K562 (cell line): ENCODE measurements around the gene PGS1. TPM values are rescaled to one million over a fixed set of nuclear protein-coding genes. Genes with fewer than 3 reads are reported as not detected.

Source experiments
- ARID2 ChIP-seq: fragments of 450-650 bp; IDR thresholded peaks from 2 replicates; pipeline ENCODE4 v1.6.1; 2017; ENCODE audit warnings: antibody characterized with exemption, mild to moderate bottlenecking
- CBX3 ChIP-seq, 2 experiments: IDR thresholded peaks; 1 replicate in 1 of 2; 2 replicates in 1 of 2; pipeline ENCODE4 v1.6.1; 2012; ENCODE audit warnings: inconsistent platforms in 2 of 2, low read length in 2 of 2, borderline replicate concordance in 1 of 2, control low read depth in 1 of 2
- CREB1 ChIP-seq, 2 experiments: sonication (generic) in 1 of 2; formaldehyde crosslinking in 1 of 2; IDR thresholded peaks; 2 replicates each; pipeline versions ENCODE4 v1.6.1 to v1.8.0; 2012 to 2022; ENCODE audit warnings: inconsistent platforms in 1 of 2, mild to moderate bottlenecking in 1 of 2, missing genetic modification reagents in 1 of 2, moderate library complexity in 1 of 2
- FIP1L1 ChIP-seq: fragments of 200-400 bp; formaldehyde crosslinking; IDR thresholded peaks from 2 replicates; pipeline ENCODE4 v1.6.1; 2018; ENCODE audit warnings: mild to moderate bottlenecking, low read depth, low read length; ENCODE audit not compliant: poor library complexity, severe bottlenecking
- NKRF ChIP-seq: fragments of 450-650 bp; IDR thresholded peaks from 2 replicates; pipeline ENCODE4 v1.6.1; 2016; ENCODE audit warnings: borderline replicate concordance
- RAD21 ChIP-seq, 2 experiments: fragments of 250-450 bp in 1 of 2; fragments of 450-650 bp in 1 of 2; sonication (Bioruptor Pico) in 1 of 2; formaldehyde crosslinking in 1 of 2; IDR thresholded peaks in 1 of 2; conservative IDR thresholded peaks in 1 of 2; 2 replicates each; pipeline versions ENCODE4 v1.4.0 to v1.8.0; 2020 to 2022; ENCODE audit warnings: mild to moderate bottlenecking in 2 of 2, moderate library complexity in 1 of 2
- RREB1 ChIP-seq: fragments of 250-450 bp; sonication (Bioruptor Pico); IDR thresholded peaks from 2 replicates; pipeline ENCODE4 v1.4.0; 2020
- SMARCE1 ChIP-seq: fragments of 450-650 bp; IDR thresholded peaks from 2 replicates; pipeline ENCODE4 v1.7.1; 2016; ENCODE audit warnings: mild to moderate bottlenecking
- SOX6 ChIP-seq: fragments of 450-650 bp; IDR thresholded peaks from 2 replicates; pipeline ENCODE4 v1.6.1; 2014; ENCODE audit warnings: mild to moderate bottlenecking
- XRCC4 ChIP-seq: IDR thresholded peaks from one replicate; pipeline ENCODE4 v1.6.1; 2011; ENCODE audit not compliant: insufficient read depth, insufficient read length; ENCODE audit errors: extremely low read depth
- ZNF23 ChIP-seq: fragments of 250-450 bp; sonication (Bioruptor Pico); IDR thresholded peaks from 2 replicates; pipeline ENCODE4 v1.4.0; 2020; ENCODE audit warnings: mild to moderate bottlenecking
- ZNF282 ChIP-seq: sonication (generic); formaldehyde crosslinking; IDR thresholded peaks from 2 replicates; pipeline ENCODE4 v1.8.1; 2023; ENCODE audit warnings: missing genetic modification reagents
- ZNF3 ChIP-seq: fragments of 250-450 bp; sonication (Bioruptor Pico); IDR thresholded peaks from 2 replicates; pipeline ENCODE4 v1.5.0; 2021; ENCODE audit warnings: mild to moderate bottlenecking, moderate library complexity
- ZNF408 ChIP-seq: fragments of 250-450 bp; sonication (Bioruptor Pico); IDR thresholded peaks from 2 replicates; pipeline ENCODE4 v1.4.0; 2020; ENCODE audit warnings: low read depth, mild to moderate bottlenecking, moderate library complexity
- ZNF449 ChIP-seq: fragments of 250-450 bp; sonication (Bioruptor Pico); IDR thresholded peaks from 2 replicates; pipeline ENCODE4 v1.8.0; 2022; ENCODE audit warnings: moderate library complexity, mild to moderate bottlenecking, inconsistent platforms
- ZZZ3 ChIP-seq: fragments of 450-650 bp; IDR thresholded peaks from 2 replicates; pipeline ENCODE4 v1.6.1; 2016; ENCODE audit warnings: antibody characterized with exemption, mild to moderate bottlenecking, moderate library complexity
- polyA plus RNA-seq, 8 experiments: library from polyadenylated mRNA; depleted of rRNA in 4 of 8; stranded (reverse) in 5 of 8; unstranded in 3 of 8; fragments of >200 nt; fragmentation: Nextera tagmentation in 2 of 8; fragmentation: Illumina TruSeq in 1 of 8; extraction: Ambion mirVana in 2 of 8; extraction: Trizol in 1 of 8; gene quantifications; 2 replicates each; pipeline versions ENCODE4 v1.2.1 to v1.2.3, GENCODE V29; 2011 to 2014; ENCODE audit warnings: inconsistent platforms in 1 of 8, missing spikeins in 1 of 8
- total RNA-seq, 7 experiments: library from RNA; depleted of rRNA in 6 of 7; stranded (reverse); fragments of >200 nt in 6 of 7; fragmentation: Illumina TruSeq in 2 of 7; extraction: Trizol in 2 of 7; gene quantifications; 2 replicates each; pipeline versions ENCODE4 v1.2.1 to v1.2.3, GENCODE V29; 2011 to 2021; ENCODE audit warnings: low replicate concordance in 1 of 7
- TF ChIP-seq, protein P1 (sequence below): fragments of 450-650 bp; formaldehyde crosslinking; conservative IDR thresholded peaks from 2 replicates; pipeline ENCODE4 v1.4.0; 2022; ENCODE audit warnings: mild to moderate bottlenecking, missing genetic modification characterization

The PGS1 gene
- total and polyA plus RNA-seq, 9 of the 15 experiments (the other 6 are each of a cell fraction or from before 2014, with no cell fraction given) = 1.3 to 39.4 (median 22.3) TPM

DNA sequence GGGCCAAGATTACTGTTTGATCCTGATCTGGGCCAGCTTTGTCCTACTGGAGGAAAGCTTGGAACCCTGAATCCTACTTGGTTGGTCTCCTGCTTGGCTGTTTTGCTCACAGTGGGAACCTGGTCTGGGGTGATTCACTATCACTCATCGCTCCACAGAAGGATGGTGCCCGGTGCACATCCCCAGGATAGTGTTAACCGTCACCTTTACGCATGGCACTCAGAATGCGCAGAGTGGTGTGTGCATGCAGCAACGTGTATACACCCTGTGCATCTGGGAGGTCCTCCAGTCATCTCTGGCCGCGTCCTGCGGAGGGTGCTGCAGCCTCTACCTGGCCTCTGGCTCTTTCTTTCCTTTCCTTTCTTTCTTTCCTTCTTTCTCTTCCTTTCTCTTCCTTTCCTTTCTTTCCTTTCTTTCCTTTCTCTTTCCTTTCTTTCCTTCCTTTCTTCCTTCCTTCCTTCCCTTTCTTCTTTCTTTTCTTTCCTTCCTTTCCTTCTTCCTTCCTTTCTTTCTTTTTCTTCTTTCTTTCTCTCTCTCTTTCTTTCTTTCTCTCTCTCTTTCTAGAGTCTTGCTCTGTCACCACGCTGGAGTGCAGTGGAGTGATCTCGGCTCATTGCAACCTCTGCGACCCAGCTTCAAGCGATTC is 31.7 kb upstream of the PGS1 start (continued):
- TF ChIP-seq, protein P1, sequence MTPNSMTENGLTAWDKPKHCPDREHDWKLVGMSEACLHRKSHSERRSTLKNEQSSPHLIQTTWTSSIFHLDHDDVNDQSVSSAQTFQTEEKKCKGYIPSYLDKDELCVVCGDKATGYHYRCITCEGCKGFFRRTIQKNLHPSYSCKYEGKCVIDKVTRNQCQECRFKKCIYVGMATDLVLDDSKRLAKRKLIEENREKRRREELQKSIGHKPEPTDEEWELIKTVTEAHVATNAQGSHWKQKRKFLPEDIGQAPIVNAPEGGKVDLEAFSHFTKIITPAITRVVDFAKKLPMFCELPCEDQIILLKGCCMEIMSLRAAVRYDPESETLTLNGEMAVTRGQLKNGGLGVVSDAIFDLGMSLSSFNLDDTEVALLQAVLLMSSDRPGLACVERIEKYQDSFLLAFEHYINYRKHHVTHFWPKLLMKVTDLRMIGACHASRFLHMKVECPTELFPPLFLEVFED (CRISPR knock-in tag) = 0 out of 2 replicates have a peak, but pooled peaks have one; percentile 35
- 0 out of 2 replicates have a peak, but pooled peaks have one; percentile 48 for TF ChIP-seq NKRF
- no peak for TF ChIP-seq FIP1L1
- TF ChIP-seq RREB1 (CRISPR knock-in tag) = no peak
- TF ChIP-seq SOX6 = no peak
- no peak for TF ChIP-seq ZNF449 (CRISPR knock-in tag)
- no peak for TF ChIP-seq ZNF23 (CRISPR knock-in tag)
- TF ChIP-seq ZNF282 (CRISPR knock-in tag) = no peak
- TF ChIP-seq ARID2 = 0 out of 2 replicates have a peak, but pooled peaks have one; percentile 52
- TF ChIP-seq ZZZ3 = no peak
- TF ChIP-seq CREB1 (IDR thresholded peaks at IDR 0.05) = no peak
- TF ChIP-seq CREB1 (CRISPR knock-in tag; IDR thresholded peaks at IDR 0.05) = no peak
- TF ChIP-seq SMARCE1 = peak; percentile 40; the same call in 1 of the 2 replicates
- TF ChIP-seq XRCC4 = no peak
- TF ChIP-seq CBX3 (IDR thresholded peaks at IDR 0.05; ENCODE audit: borderline replicate concordance in 1 of 2, low read length in 2 of 2) = no peak
- peak in 1 of 2 experiments; percentile 37; a peak in 2 of 4 replicates for TF ChIP-seq RAD21 (CRISPR knock-in tag; conservative IDR thresholded peaks at IDR 0.05 in 1 of 2, IDR thresholded peaks at IDR 0.05 in 1 of 2)
- TF ChIP-seq ZNF408 (CRISPR knock-in tag) = no peak
- TF ChIP-seq ZNF3 = no peak
